SK-N-SH treated with all-trans-retinoic acid at 6 μM for 48 hours (cell line): ENCODE measurements around the gene PIAS2.

Source experiments
- ATAC-seq: fragments of 200-7000 bp; cut with Tn5 transposase; 3 replicates; pipeline ENCODE4 v1.9.1; 2020; ENCODE audit warnings: mild to moderate bottlenecking, moderate library complexity
- ARNTL ChIP-seq: fragments of 450-650 bp; formaldehyde crosslinking; IDR thresholded peaks from 2 replicates; pipeline ENCODE4 v1.5.0; 2020; ENCODE audit warnings: low read depth, mild to moderate bottlenecking, moderate library complexity, borderline replicate concordance
- BACH2 ChIP-seq: fragments of 250-450 bp; sonication (Bioruptor Pico); IDR thresholded peaks from 2 replicates; pipeline ENCODE4 v1.9.0; 2021; ENCODE audit warnings: mild to moderate bottlenecking, borderline replicate concordance
- CREB5 ChIP-seq: fragments of 250-450 bp; sonication (Bioruptor Pico); IDR thresholded peaks from 2 replicates; pipeline ENCODE4 v1.5.1; 2020; ENCODE audit warnings: low read depth, mild to moderate bottlenecking, moderate library complexity
- CSDC2 ChIP-seq: fragments of 250-450 bp; sonication (Bioruptor Pico); IDR thresholded peaks from 2 replicates; pipeline ENCODE4 v1.5.0; 2020; ENCODE audit warnings: mild to moderate bottlenecking, moderate library complexity
- CSRNP3 ChIP-seq: fragments of 250-450 bp; sonication (Bioruptor Pico); IDR thresholded peaks from 2 replicates; pipeline ENCODE4 v1.5.1; 2021; ENCODE audit warnings: mild to moderate bottlenecking, moderate library complexity
- ESRRG ChIP-seq: fragments of 250-450 bp; sonication (Bioruptor Pico); IDR thresholded peaks from 2 replicates; pipeline ENCODE4 v1.6.1; 2021; ENCODE audit warnings: mild to moderate bottlenecking
- GLIS3 ChIP-seq: fragments of 250-450 bp; sonication (Bioruptor Pico); IDR thresholded peaks from 2 replicates; pipeline ENCODE4 v1.5.0; 2020; ENCODE audit warnings: mild to moderate bottlenecking, moderate library complexity
- ISL1 ChIP-seq: fragments of 250-450 bp; sonication (Bioruptor Pico); IDR thresholded peaks from 2 replicates; pipeline ENCODE4 v2.1.2; 2022; ENCODE audit warnings: mild to moderate bottlenecking, moderate library complexity
- OSR1 ChIP-seq: fragments of 250-450 bp; sonication (Bioruptor Pico); IDR thresholded peaks from 2 replicates; pipeline ENCODE4 v1.8.0; 2022; ENCODE audit warnings: moderate library complexity, mild to moderate bottlenecking, inconsistent platforms
- PATZ1 ChIP-seq: fragments of 250-450 bp; sonication (Bioruptor Pico); IDR thresholded peaks from 2 replicates; pipeline ENCODE4 v1.8.0; 2020; ENCODE audit warnings: mild to moderate bottlenecking, moderate library complexity, borderline replicate concordance
- POU6F1 ChIP-seq: fragments of 250-450 bp; sonication (Bioruptor Pico); IDR thresholded peaks from 2 replicates; pipeline ENCODE4 v1.8.0; 2021; ENCODE audit warnings: low read depth, mild to moderate bottlenecking, moderate library complexity, borderline replicate concordance
- PPARA ChIP-seq: fragments of 250-450 bp; sonication (Bioruptor Pico); IDR thresholded peaks from 2 replicates; pipeline ENCODE4 v1.5.0; 2020; ENCODE audit warnings: mild to moderate bottlenecking, borderline replicate concordance
- RARB ChIP-seq: fragments of 250-450 bp; sonication (Bioruptor Pico); IDR thresholded peaks from 2 replicates; pipeline ENCODE4 v1.8.0; 2021; ENCODE audit warnings: mild to moderate bottlenecking, moderate library complexity
- SNAI2 ChIP-seq: fragments of 250-450 bp; sonication (Bioruptor Pico); IDR thresholded peaks from 2 replicates; pipeline ENCODE4 v1.5.0; 2020; ENCODE audit warnings: mild to moderate bottlenecking, moderate library complexity
- TCF4 ChIP-seq: fragments of 250-450 bp; sonication (Bioruptor Pico); IDR thresholded peaks from 2 replicates; pipeline ENCODE4 v1.8.0; 2021; ENCODE audit warnings: mild to moderate bottlenecking, moderate library complexity, borderline replicate concordance
- TOX ChIP-seq: fragments of 250-450 bp; sonication (Bioruptor Pico); IDR thresholded peaks from 2 replicates; pipeline ENCODE4 v1.8.0; 2021; ENCODE audit warnings: mild to moderate bottlenecking, moderate library complexity, borderline replicate concordance
- ZC3H10 ChIP-seq: fragments of 250-450 bp; sonication (Bioruptor Pico); IDR thresholded peaks from 2 replicates; pipeline ENCODE4 v1.5.1; 2021; ENCODE audit warnings: mild to moderate bottlenecking, moderate library complexity
- ZFP3 ChIP-seq: fragments of 250-450 bp; sonication (Bioruptor Pico); IDR thresholded peaks from 2 replicates; pipeline ENCODE4 v1.5.0; 2020; ENCODE audit warnings: mild to moderate bottlenecking, moderate library complexity
- ZFP30 ChIP-seq: fragments of 450-650 bp; formaldehyde crosslinking; IDR thresholded peaks from 2 replicates; pipeline ENCODE4 v1.5.0; 2022; ENCODE audit warnings: mild to moderate bottlenecking, moderate library complexity
- ZNF565 ChIP-seq: fragments of 450-650 bp; formaldehyde crosslinking; conservative IDR thresholded peaks from 2 replicates; pipeline ENCODE4 v1.5.0; 2020; ENCODE audit warnings: low read depth, mild to moderate bottlenecking, moderate library complexity
- ZNF8 ChIP-seq: fragments of 450-650 bp; formaldehyde crosslinking; IDR thresholded peaks from 2 replicates; pipeline ENCODE4 v1.5.0; 2020; ENCODE audit warnings: mild to moderate bottlenecking, moderate library complexity
- TF ChIP-seq, protein P1 (sequence below): fragments of 250-450 bp; sonication (Bioruptor Pico); IDR thresholded peaks from 2 replicates; pipeline ENCODE4 v1.5.0; 2020; ENCODE audit warnings: mild to moderate bottlenecking, moderate library complexity

PIAS2 gene

GRCh38 chr18:46920653-46921052 is 3.3 kb upstream of the PIAS2 start:
- TF ChIP-seq TCF4 (CRISPR knock-in tag) (no peak), ISL1 (no peak), RARB (CRISPR knock-in tag) (no peak), CSRNP3 (CRISPR knock-in tag) (no peak), POU6F1 (CRISPR knock-in tag) (no peak), ZNF565 (no peak), ZFP3 (CRISPR knock-in tag) (no peak), SNAI2 (no peak)
- ATAC-seq, result no peak

DNA sequence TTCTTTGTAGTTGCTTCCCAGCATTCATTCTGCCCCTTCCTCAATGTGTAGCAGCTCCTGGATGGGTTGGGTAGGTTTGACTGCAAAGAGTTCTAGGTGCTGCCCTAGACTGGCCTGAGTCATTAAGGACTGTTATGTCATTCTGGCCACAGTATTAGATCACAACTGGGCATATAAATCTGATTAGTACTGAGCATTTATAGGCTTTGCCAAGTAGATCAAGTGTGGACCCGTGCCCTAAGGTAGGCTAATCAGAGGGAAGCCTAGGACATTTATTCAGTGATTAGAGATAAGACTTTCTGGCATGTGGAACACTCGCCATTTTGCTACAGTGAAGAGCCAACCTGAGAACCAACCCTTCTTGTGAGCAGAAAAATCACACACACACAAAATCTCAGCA is 2.8 kb upstream of the PIAS2 start:
- no peak for ATAC-seq
- no peak for TF ChIP-seq SNAI2
- no peak for TF ChIP-seq ARNTL
- TF ChIP-seq ZFP3 (CRISPR knock-in tag), result no peak
- TF ChIP-seq CSDC2, result no peak
- no peak for TF ChIP-seq ZNF565
- no peak for TF ChIP-seq ESRRG (CRISPR knock-in tag)
- no peak for TF ChIP-seq ZC3H10 (CRISPR knock-in tag)
- TF ChIP-seq RARB (CRISPR knock-in tag), result no peak
- no peak for TF ChIP-seq BACH2 (CRISPR knock-in tag)
- no peak for TF ChIP-seq ISL1
- no peak for TF ChIP-seq PATZ1 (CRISPR knock-in tag)
- no peak for TF ChIP-seq ZNF8 (CRISPR knock-in tag)
- no peak for TF ChIP-seq OSR1 (CRISPR knock-in tag)
- TF ChIP-seq POU6F1 (CRISPR knock-in tag), result no peak
- no peak for TF ChIP-seq CREB5 (CRISPR knock-in tag)

DNA sequence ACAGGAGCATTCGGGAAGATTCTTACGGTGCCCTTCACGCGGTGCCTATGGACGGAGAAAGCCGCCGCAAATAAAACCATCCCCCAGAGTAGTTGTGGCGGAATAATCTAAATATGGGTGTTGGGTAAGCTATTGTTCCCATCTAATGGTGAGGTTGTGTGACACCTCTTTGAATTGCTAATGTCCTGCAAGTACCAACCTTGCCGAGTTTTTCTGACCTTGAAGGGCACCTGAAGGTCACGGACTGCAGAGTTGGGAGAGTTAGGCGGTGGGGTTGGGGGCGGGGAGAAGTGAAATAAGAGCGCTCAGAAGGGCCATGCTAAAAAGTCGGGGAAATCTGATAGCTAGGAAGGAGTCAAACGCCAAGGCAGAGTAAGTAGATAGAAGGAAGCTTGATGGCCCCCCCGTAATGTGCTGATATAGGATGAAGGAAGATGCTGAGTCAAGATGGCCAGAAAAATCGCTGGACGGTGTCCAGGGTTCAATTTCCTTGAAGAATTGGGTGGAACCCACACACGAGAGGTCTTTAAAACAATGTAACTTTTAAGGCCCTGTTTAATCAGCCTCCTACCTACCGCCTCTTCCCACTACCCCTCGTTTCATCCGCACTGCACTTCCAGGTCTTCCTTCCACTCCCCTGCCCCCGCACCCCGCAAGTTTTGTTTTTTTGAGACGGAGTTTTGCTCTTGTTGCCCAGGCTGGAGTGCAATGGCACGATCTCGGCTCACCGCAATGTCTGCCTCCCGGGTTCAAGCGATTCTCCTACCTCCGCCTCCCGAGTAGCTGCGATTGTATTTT is 695 bp upstream of the PIAS2 start:
- peak; percentile 48 for ATAC-seq
- no peak for TF ChIP-seq ARNTL
- TF ChIP-seq ZFP30 (CRISPR knock-in tag), result no peak
- TF ChIP-seq BACH2 (CRISPR knock-in tag), result no peak
- no peak for TF ChIP-seq RARB (CRISPR knock-in tag)
- no peak for TF ChIP-seq TCF4 (CRISPR knock-in tag)
- no peak for TF ChIP-seq PPARA (CRISPR knock-in tag)
- no peak for TF ChIP-seq TOX (CRISPR knock-in tag)

GRCh38 chr18:46916551-46917107 is 678 bp downstream of the PIAS2 start:
- peak; percentile 50 for ATAC-seq
- TF ChIP-seq OSR1 (CRISPR knock-in tag) (no peak), ZFP3 (CRISPR knock-in tag) (no peak), BACH2 (CRISPR knock-in tag) (no peak), GLIS3 (CRISPR knock-in tag) (no peak), ISL1 (no peak), CSRNP3 (CRISPR knock-in tag) (no peak)
- TF ChIP-seq, protein P1, sequence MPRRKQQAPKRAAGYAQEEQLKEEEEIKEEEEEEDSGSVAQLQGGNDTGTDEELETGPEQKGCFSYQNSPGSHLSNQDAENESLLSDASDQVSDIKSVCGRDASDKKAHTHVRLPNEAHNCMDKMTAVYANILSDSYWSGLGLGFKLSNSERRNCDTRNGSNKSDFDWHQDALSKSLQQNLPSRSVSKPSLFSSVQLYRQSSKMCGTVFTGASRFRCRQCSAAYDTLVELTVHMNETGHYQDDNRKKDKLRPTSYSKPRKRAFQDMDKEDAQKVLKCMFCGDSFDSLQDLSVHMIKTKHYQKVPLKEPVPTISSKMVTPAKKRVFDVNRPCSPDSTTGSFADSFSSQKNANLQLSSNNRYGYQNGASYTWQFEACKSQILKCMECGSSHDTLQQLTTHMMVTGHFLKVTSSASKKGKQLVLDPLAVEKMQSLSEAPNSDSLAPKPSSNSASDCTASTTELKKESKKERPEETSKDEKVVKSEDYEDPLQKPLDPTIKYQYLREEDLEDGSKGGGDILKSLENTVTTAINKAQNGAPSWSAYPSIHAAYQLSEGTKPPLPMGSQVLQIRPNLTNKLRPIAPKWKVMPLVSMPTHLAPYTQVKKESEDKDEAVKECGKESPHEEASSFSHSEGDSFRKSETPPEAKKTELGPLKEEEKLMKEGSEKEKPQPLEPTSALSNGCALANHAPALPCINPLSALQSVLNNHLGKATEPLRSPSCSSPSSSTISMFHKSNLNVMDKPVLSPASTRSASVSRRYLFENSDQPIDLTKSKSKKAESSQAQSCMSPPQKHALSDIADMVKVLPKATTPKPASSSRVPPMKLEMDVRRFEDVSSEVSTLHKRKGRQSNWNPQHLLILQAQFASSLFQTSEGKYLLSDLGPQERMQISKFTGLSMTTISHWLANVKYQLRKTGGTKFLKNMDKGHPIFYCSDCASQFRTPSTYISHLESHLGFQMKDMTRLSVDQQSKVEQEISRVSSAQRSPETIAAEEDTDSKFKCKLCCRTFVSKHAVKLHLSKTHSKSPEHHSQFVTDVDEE (CRISPR knock-in tag), result no peak
